Measurements from ENCODE around the gene GREM1. TPM values are rescaled to one million over a fixed set of nuclear protein-coding genes. Genes with fewer than 3 reads are reported as not detected.

The GREM1 gene
- total and polyA plus RNA-seq, 12 donors: 0.08 to 1.0 (median 0.69) TPM; not detected in 1

- WGBS, 4 donors: 63 to 84% (median 78%) methylated on average over 4 of the region's 4 CpGs
- Histone ChIP-seq H3K27ac (no peak overlapping the region), H3K4me1 (replicated peaks in 1 of 2) (no peaks in the 10 kb centered on the region), H3K36me3 (replicated peaks in 1 of 2) (no peaks in the 10 kb centered on the region), H3K9me3 (replicated peaks in 1 of 3) (peaks cover 0 to 4% (median 0%) of the 10 kb centered on the region in 3 donors), H3K4me3 (no peak overlapping the region), H3K27me3 (no peaks in the 10 kb centered on the region)
- no peak for DNase-seq
- no peak for TF ChIP-seq CTCF (IDR thresholded peaks at IDR 0.05)
- TF ChIP-seq POLR2A (IDR thresholded peaks at IDR 0.05): no peak
- intact Hi-C loops (cut with DNase I): no loop called here
Observed at GRCh38 chr15:32778391-32779176, 60.8 kb downstream of the GREM1 start.

- Histone ChIP-seq H3K36me3 (replicated peaks in 1 of 2) (no peaks in the 10 kb centered on the region), H3K4me1 (replicated peaks in 1 of 2) (no peaks in the 10 kb centered on the region), H3K4me3 (no peak overlapping the region), H3K27ac (no peak overlapping the region), H3K9me3 (replicated peaks in 1 of 3) (peaks cover 0 to 4% (median 0%) of the 10 kb centered on the region in 3 donors), H3K27me3 (no peaks in the 10 kb centered on the region)
- WGBS, 4 donors: 68 to 73% (median 71%) methylated on average over 3 of the region's 3 CpGs
- intact Hi-C loops (cut with DNase I): no loop called here
- TF ChIP-seq POLR2A (IDR thresholded peaks at IDR 0.05) (no peak), CTCF (IDR thresholded peaks at IDR 0.05) (no peak)
- DNase-seq: no peak
Observed at GRCh38 chr15:32781781-32782180, 64.0 kb downstream of the GREM1 start.

- intact Hi-C loops (cut with DNase I): no loop called here
Observed at GRCh38 chr15:32784581-32784980, 66.8 kb downstream of the GREM1 start.

GRCh38 chr15:32786906-32787305 is 69.1 kb downstream of the GREM1 start:
- DNase-seq: no peak
- no peaks in the 10 kb centered on the region for H3K9me3 ChIP-seq (replicated peaks in 1 of 3)
- no peaks in the 10 kb centered on the region for H3K36me3 ChIP-seq (replicated peaks in 1 of 2)
- H3K27ac ChIP-seq: no peak overlapping the region
- 77 to 86% (median 83%) methylated on average over 7 of the region's 7 CpGs for WGBS, 4 donors
- no peaks in the 10 kb centered on the region for H3K27me3 ChIP-seq
- intact Hi-C loops (cut with DNase I): no loop called here
- TF ChIP-seq CTCF (IDR thresholded peaks at IDR 0.05) (no peak), POLR2A (IDR thresholded peaks at IDR 0.05) (no peak)
- no peaks in the 10 kb centered on the region for H3K4me1 ChIP-seq (replicated peaks in 1 of 2)
- no peak overlapping the region for H3K4me3 ChIP-seq

More at GRCh38 chr15:32784581-32784980, 66.8 kb downstream of the GREM1 start:
- Histone ChIP-seq H3K4me3 (no peak overlapping the region), H3K9me3 (replicated peaks in 1 of 3) (no peaks in the 10 kb centered on the region), H3K4me1 (replicated peaks in 1 of 2) (no peaks in the 10 kb centered on the region), H3K36me3 (replicated peaks in 1 of 2) (no peaks in the 10 kb centered on the region), H3K27me3 (no peaks in the 10 kb centered on the region), H3K27ac (no peak overlapping the region)
- TF ChIP-seq CTCF (IDR thresholded peaks at IDR 0.05) (no peak), POLR2A (IDR thresholded peaks at IDR 0.05) (no peak)
- DNase-seq: no peak

All from adrenal gland (tissue), 12 donors.